Measurements from ENCODE around the gene KLK8. TPM values are rescaled to one million over a fixed set of nuclear protein-coding genes. Genes with fewer than 3 reads are reported as not detected.

KLK8 gene
- total RNA-seq, 1 donor from 2014 or later, result not detected

GRCh38 chr19:50967929-50968715 is 33.3 kb downstream of the KLK8 start:
- H3K36me3 Mint-ChIP-seq (ENCODE audit: unreplicated experiment), result no peaks in the 10 kb centered on the region
- no peaks in the 10 kb centered on the region for H3K4me1 Mint-ChIP-seq (ENCODE audit: unreplicated experiment)
- peaks cover 13% of the 10 kb centered on the region for H3K9me3 Mint-ChIP-seq (ENCODE audit: unreplicated experiment)
- H3K27ac Mint-ChIP-seq (ENCODE audit: unreplicated experiment), result no peak overlapping the region
- DNase-seq (ENCODE audit: extremely low spot score, unreplicated experiment), result no peak
- peaks cover 2% of the 10 kb centered on the region for H3K27me3 Mint-ChIP-seq (ENCODE audit: unreplicated experiment)
- no peak overlapping the region for H3K4me3 Mint-ChIP-seq (ENCODE audit: unreplicated experiment)
- no peak for TF ChIP-seq CTCF (IDR thresholded peaks at IDR 0.05)

GRCh38 chr19:50964266-50964665 is 37.1 kb downstream of the KLK8 start:
- H3K4me1 Mint-ChIP-seq (ENCODE audit: unreplicated experiment), result no peaks in the 10 kb centered on the region
- H3K4me3 Mint-ChIP-seq (ENCODE audit: unreplicated experiment), result no peak overlapping the region
- TF ChIP-seq CTCF (IDR thresholded peaks at IDR 0.05), result no peak
- no peaks in the 10 kb centered on the region for H3K27me3 Mint-ChIP-seq (ENCODE audit: unreplicated experiment)
- peaks cover 31% of the 10 kb centered on the region for H3K9me3 Mint-ChIP-seq (ENCODE audit: unreplicated experiment)
- no peaks in the 10 kb centered on the region for H3K36me3 Mint-ChIP-seq (ENCODE audit: unreplicated experiment)
- no peak overlapping the region for H3K27ac Mint-ChIP-seq (ENCODE audit: unreplicated experiment)
- DNase-seq (ENCODE audit: extremely low spot score, unreplicated experiment), result no peak

DNA sequence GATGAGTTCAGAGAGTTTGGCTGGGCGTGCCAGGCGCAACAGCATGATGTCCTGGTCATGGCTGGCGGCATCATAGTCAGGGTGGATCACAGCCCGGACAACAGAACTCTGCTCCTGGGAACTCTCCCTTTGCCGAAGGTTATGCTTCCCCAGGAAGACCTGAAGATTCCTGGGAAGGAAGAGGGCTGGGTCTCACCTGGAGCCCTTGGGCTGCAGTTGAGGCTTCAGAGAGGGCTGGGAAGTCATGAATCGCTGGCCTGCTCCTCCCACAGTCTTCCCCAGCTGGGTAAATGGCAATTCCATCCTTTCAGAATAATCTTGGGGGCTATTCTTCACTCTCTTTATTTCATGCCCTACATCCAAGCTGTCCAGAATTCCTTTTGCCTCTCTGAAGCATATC is 38.0 kb downstream of the KLK8 start:
- no peaks in the 10 kb centered on the region for H3K27me3 Mint-ChIP-seq (ENCODE audit: unreplicated experiment)
- no peak for TF ChIP-seq CTCF (IDR thresholded peaks at IDR 0.05)
- H3K4me3 Mint-ChIP-seq (ENCODE audit: unreplicated experiment), result no peak overlapping the region
- DNase-seq (ENCODE audit: extremely low spot score, unreplicated experiment), result no peak
- H3K27ac Mint-ChIP-seq (ENCODE audit: unreplicated experiment), result no peak overlapping the region
- peaks cover 33% of the 10 kb centered on the region for H3K9me3 Mint-ChIP-seq (ENCODE audit: unreplicated experiment)
- no peaks in the 10 kb centered on the region for H3K4me1 Mint-ChIP-seq (ENCODE audit: unreplicated experiment)
- no peaks in the 10 kb centered on the region for H3K36me3 Mint-ChIP-seq (ENCODE audit: unreplicated experiment)

DNA sequence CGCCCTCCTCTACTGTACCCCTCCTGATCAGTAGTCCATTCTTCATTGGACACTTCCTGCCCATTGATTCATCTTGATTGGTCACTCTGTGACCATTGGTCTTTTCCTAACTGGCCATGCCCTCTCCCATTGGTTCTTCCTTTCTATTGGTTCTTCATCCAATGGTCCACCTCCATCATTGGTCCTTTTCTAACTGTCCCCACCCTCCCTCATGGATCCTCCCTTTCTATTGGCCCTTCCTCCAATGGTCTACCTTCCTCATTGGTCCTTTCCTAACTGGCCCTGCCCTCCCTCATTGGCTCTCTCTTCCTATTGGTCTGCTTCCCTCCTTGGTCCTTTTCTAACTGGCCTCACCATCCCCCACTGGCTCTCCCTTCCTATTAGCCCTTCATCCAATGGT is 39.2 kb downstream of the KLK8 start:
- H3K27me3 Mint-ChIP-seq (ENCODE audit: unreplicated experiment), result no peaks in the 10 kb centered on the region
- no peaks in the 10 kb centered on the region for H3K36me3 Mint-ChIP-seq (ENCODE audit: unreplicated experiment)
- no peak overlapping the region for H3K27ac Mint-ChIP-seq (ENCODE audit: unreplicated experiment)
- no peak overlapping the region for H3K4me3 Mint-ChIP-seq (ENCODE audit: unreplicated experiment)
- no peaks in the 10 kb centered on the region for H3K4me1 Mint-ChIP-seq (ENCODE audit: unreplicated experiment)
- no peak for DNase-seq (ENCODE audit: extremely low spot score, unreplicated experiment)
- H3K9me3 Mint-ChIP-seq (ENCODE audit: unreplicated experiment), result peaks cover 33% of the 10 kb centered on the region
- no peak for TF ChIP-seq CTCF (IDR thresholded peaks at IDR 0.05)

GRCh38 chr19:50959731-50960500 is 41.5 kb downstream of the KLK8 start:
- H3K4me3 Mint-ChIP-seq (ENCODE audit: unreplicated experiment), result no peak overlapping the region
- H3K27ac Mint-ChIP-seq (ENCODE audit: unreplicated experiment), result no peak overlapping the region
- H3K27me3 Mint-ChIP-seq (ENCODE audit: unreplicated experiment), result no peaks in the 10 kb centered on the region
- DNase-seq (ENCODE audit: extremely low spot score, unreplicated experiment), result no peak
- peaks cover 28% of the 10 kb centered on the region for H3K9me3 Mint-ChIP-seq (ENCODE audit: unreplicated experiment)
- no peaks in the 10 kb centered on the region for H3K4me1 Mint-ChIP-seq (ENCODE audit: unreplicated experiment)
- H3K36me3 Mint-ChIP-seq (ENCODE audit: unreplicated experiment), result no peaks in the 10 kb centered on the region
- no peak for TF ChIP-seq CTCF (IDR thresholded peaks at IDR 0.05)

All from osteocyte (in vitro differentiated cells).